ENCODE measurements around the gene IPPK. TPM values are rescaled to one million over a fixed set of nuclear protein-coding genes. Genes with fewer than 3 reads are reported as not detected.

IPPK gene
- total and polyA plus RNA-seq, 2 donors (not counting 1 experiment from before 2014, with no cell fraction given): 11.1 to 16.4 TPM

DNA sequence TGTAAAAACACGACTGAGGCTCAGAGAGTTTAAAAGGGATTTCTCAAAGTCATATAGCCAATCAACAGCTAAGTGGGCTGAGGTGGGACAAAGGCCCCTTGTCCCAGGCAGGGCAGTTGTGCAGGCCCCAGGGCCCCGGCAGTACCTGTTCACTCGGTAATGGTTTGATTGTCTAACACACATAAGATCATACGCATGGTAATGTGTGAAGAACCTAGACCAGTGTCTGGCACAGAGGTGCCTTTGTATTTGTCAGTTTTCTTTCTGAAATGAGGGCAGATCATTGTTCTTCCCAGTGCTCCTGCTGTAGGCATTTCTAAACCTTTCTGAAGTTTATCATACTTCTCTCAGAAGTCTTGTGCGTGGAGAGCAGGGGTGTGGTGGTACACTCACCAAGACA is 66.8 kb downstream of the IPPK start:
- no peak for TF ChIP-seq EZH2 (IDR thresholded peaks at IDR 0.05; ENCODE audit: low read length, missing control alignments)
- TF ChIP-seq CTCF (conservative IDR thresholded peaks at IDR 0.05 in 1 of 2, IDR thresholded peaks at IDR 0.05 in 1 of 2; ENCODE audit: low read depth in 1 of 2, low read length in 2 of 2): no peak
- no peak overlapping the region for H3K9ac ChIP-seq (ENCODE audit: insufficient read depth, low read length)
- no peak for DNase-seq (ENCODE audit: low read depth in 2 of 2)
- no peak overlapping the region for H3K27ac ChIP-seq (ENCODE audit: insufficient read depth, low read length)
- no peaks in the 10 kb centered on the region for H3K36me3 ChIP-seq (ENCODE audit: control insufficient read depth, insufficient read depth, low read length)
- H4K20me1 ChIP-seq (ENCODE audit: control insufficient read depth, extremely low read depth, insufficient read depth, low read length): no peaks in the 10 kb centered on the region
- no peaks in the 10 kb centered on the region for H3K79me2 ChIP-seq (ENCODE audit: control insufficient read depth, insufficient read depth, low read length)
- no peaks in the 10 kb centered on the region for H3K27me3 ChIP-seq (ENCODE audit: control insufficient read depth, insufficient read depth, low read length)
- no peak overlapping the region for H3K4me3 ChIP-seq (replicated peaks in 1 of 4; ENCODE audit: control extremely low read depth in 1 of 4, insufficient read depth in 1 of 4, low read depth in 3 of 4, low read length in 4 of 4)
- peaks cover 25% of the 10 kb centered on the region for H3K4me1 ChIP-seq (ENCODE audit: control insufficient read depth, extremely low read depth, insufficient read depth, low read length)
- no peak overlapping the region for H2AFZ ChIP-seq (ENCODE audit: low read length)
- no peak overlapping the region for H3K4me2 ChIP-seq (ENCODE audit: extremely low read depth, insufficient read depth, low read length)
- H3K9me3 ChIP-seq (ENCODE audit: control insufficient read depth, insufficient read depth, low read depth, low read length): no peaks in the 10 kb centered on the region

DNA sequence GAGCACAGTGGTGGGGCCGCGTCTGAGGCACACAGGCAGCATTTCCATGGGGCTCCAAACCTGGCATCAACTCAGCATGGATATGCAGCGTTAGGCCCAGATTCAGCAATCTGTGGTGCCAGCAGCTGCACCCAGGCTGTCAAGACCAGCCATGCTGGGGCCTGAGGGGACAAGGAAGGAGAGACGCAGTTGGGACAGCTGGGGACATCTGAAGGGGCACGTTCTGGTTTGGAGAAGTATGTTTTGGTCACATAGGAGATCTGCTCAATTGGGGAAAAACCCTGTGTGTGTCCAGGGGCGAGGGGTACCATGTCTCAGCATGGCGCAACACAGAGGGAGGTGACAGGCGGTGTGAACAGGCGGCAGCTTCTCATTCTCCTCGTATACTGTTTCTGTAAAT is 67.5 kb downstream of the IPPK start:
- Histone ChIP-seq H3K27ac (ENCODE audit: insufficient read depth, low read length) (no peak overlapping the region), H4K20me1 (ENCODE audit: control insufficient read depth, extremely low read depth, insufficient read depth, low read length) (no peaks in the 10 kb centered on the region), H3K4me1 (ENCODE audit: control insufficient read depth, extremely low read depth, insufficient read depth, low read length) (peaks cover 19% of the 10 kb centered on the region), H3K27me3 (ENCODE audit: control insufficient read depth, insufficient read depth, low read length) (no peaks in the 10 kb centered on the region), H3K9me3 (ENCODE audit: control insufficient read depth, insufficient read depth, low read depth, low read length) (no peaks in the 10 kb centered on the region), H2AFZ (ENCODE audit: low read length) (no peak overlapping the region), H3K4me2 (ENCODE audit: extremely low read depth, insufficient read depth, low read length) (no peak overlapping the region), H3K4me3 (replicated peaks in 1 of 4; ENCODE audit: control extremely low read depth in 1 of 4, insufficient read depth in 1 of 4, low read depth in 3 of 4, low read length in 4 of 4) (no peak overlapping the region), H3K9ac (ENCODE audit: insufficient read depth, low read length) (no peak overlapping the region), H3K36me3 (ENCODE audit: control insufficient read depth, insufficient read depth, low read length) (no peaks in the 10 kb centered on the region), H3K79me2 (ENCODE audit: control insufficient read depth, insufficient read depth, low read length) (no peaks in the 10 kb centered on the region)
- DNase-seq (ENCODE audit: low read depth in 2 of 2): no peak
- no peak for TF ChIP-seq EZH2 (IDR thresholded peaks at IDR 0.05; ENCODE audit: low read length, missing control alignments)
- TF ChIP-seq CTCF (conservative IDR thresholded peaks at IDR 0.05 in 1 of 2, IDR thresholded peaks at IDR 0.05 in 1 of 2; ENCODE audit: low read depth in 1 of 2, low read length in 2 of 2): no peak

DNA sequence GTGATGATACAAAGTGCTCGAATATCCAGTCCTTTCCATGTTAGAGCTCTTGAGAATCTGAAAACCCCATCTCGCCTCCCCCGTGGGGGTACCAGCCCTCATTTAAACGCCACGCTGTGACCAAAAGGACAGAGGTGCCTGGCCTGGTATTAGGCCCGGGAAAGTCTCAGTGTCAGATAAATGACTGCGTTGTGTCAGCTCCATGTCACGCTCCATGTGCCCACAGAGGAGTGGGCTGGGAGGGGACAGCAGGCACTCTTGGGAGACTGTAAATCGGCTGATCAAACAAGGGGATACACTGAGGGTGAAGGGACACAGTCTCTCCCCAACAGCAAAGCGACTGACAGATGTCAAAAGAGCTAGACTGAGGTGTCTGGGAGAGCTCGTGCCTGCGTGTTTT is 68.5 kb downstream of the IPPK start:
- Histone ChIP-seq H2AFZ (ENCODE audit: low read length) (peak overlapping the region; percentile 16), H3K4me2 (ENCODE audit: extremely low read depth, insufficient read depth, low read length) (no peak overlapping the region), H3K36me3 (ENCODE audit: control insufficient read depth, insufficient read depth, low read length) (no peaks in the 10 kb centered on the region), H3K4me3 (replicated peaks in 1 of 4; ENCODE audit: control extremely low read depth in 1 of 4, insufficient read depth in 1 of 4, low read depth in 3 of 4, low read length in 4 of 4) (no peak overlapping the region), H3K4me1 (ENCODE audit: control insufficient read depth, extremely low read depth, insufficient read depth, low read length) (peaks cover 17% of the 10 kb centered on the region), H3K79me2 (ENCODE audit: control insufficient read depth, insufficient read depth, low read length) (no peaks in the 10 kb centered on the region), H3K27me3 (ENCODE audit: control insufficient read depth, insufficient read depth, low read length) (no peaks in the 10 kb centered on the region), H4K20me1 (ENCODE audit: control insufficient read depth, extremely low read depth, insufficient read depth, low read length) (no peaks in the 10 kb centered on the region), H3K27ac (ENCODE audit: insufficient read depth, low read length) (no peak overlapping the region), H3K9me3 (ENCODE audit: control insufficient read depth, insufficient read depth, low read depth, low read length) (no peaks in the 10 kb centered on the region), H3K9ac (ENCODE audit: insufficient read depth, low read length) (no peak overlapping the region)
- no peak for DNase-seq (ENCODE audit: low read depth in 2 of 2)
- TF ChIP-seq CTCF (conservative IDR thresholded peaks at IDR 0.05 in 1 of 2, IDR thresholded peaks at IDR 0.05 in 1 of 2; ENCODE audit: low read depth in 1 of 2, low read length in 2 of 2) (no peak), EZH2 (IDR thresholded peaks at IDR 0.05; ENCODE audit: low read length, missing control alignments) (no peak)

Measured in fibroblast of lung (primary cell).